K562 (cell line): Measurements from ENCODE around the gene BAD. TPM values are rescaled to one million over a fixed set of nuclear protein-coding genes. Genes with fewer than 3 reads are reported as not detected.

Experiments
- ADNP ChIP-seq: fragments of 200-800 bp; sonication (Bioruptor generic); IDR thresholded peaks from 2 replicates; pipeline ENCODE4 v1.6.1; 2016; ENCODE audit warnings: missing genetic modification characterization, missing compliant biosample characterization
- GABPA ChIP-seq: fragments of 200-800 bp; sonication (Bioruptor generic); conservative IDR thresholded peaks from 2 replicates; pipeline ENCODE4 v1.6.1; 2016; ENCODE audit warnings: low read depth, missing genetic modification characterization, missing compliant biosample characterization
- NEUROD1 ChIP-seq: fragments of 150-350 bp; IDR thresholded peaks from 2 replicates; pipeline ENCODE4 v1.6.1; 2014; ENCODE audit warnings: borderline replicate concordance, low read length, low read depth; ENCODE audit not compliant: partially characterized antibody
- NFIX ChIP-seq: fragments of 250-450 bp; sonication (Bioruptor Pico); IDR thresholded peaks from 2 replicates; pipeline ENCODE4 v1.4.0; 2020; ENCODE audit warnings: low read depth, mild to moderate bottlenecking, moderate library complexity
- RNF2 ChIP-seq: sonication (generic); IDR thresholded peaks from 2 replicates; pipeline ENCODE4 v1.6.1; 2016
- SLC30A9 ChIP-seq: fragments of 250-450 bp; sonication (Bioruptor Pico); IDR thresholded peaks from 2 replicates; pipeline ENCODE4 v1.8.0; 2022; ENCODE audit warnings: mild to moderate bottlenecking, moderate library complexity
- SMAD4 ChIP-seq: fragments of 250-450 bp; sonication (Bioruptor Pico); conservative IDR thresholded peaks from 2 replicates; pipeline ENCODE4 v1.8.0; 2021; ENCODE audit warnings: inconsistent platforms, mild to moderate bottlenecking, moderate library complexity
- THRAP3 ChIP-seq: fragments of 450-650 bp; IDR thresholded peaks from 2 replicates; pipeline ENCODE4 v1.6.1; 2016; ENCODE audit warnings: mild to moderate bottlenecking, inconsistent platforms, borderline replicate concordance
- ZFP30 ChIP-seq: fragments of 250-450 bp; sonication (Bioruptor Pico); IDR thresholded peaks from 2 replicates; pipeline ENCODE4 v1.8.0; 2022; ENCODE audit warnings: moderate library complexity, mild to moderate bottlenecking, inconsistent platforms, borderline replicate concordance
- ZFX ChIP-seq: sonication (generic); formaldehyde crosslinking; IDR thresholded peaks from 2 replicates; pipeline ENCODE4 v1.8.0; 2022; ENCODE audit warnings: mild to moderate bottlenecking, missing genetic modification reagents, moderate library complexity
- ZNF24 ChIP-seq: fragments of 450-650 bp; IDR thresholded peaks from 2 replicates; pipeline ENCODE4 v1.6.1; 2016
- polyA plus RNA-seq, 8 experiments: library from polyadenylated mRNA; depleted of rRNA in 4 of 8; stranded (reverse) in 5 of 8; unstranded in 3 of 8; fragments of >200 nt; fragmentation: Nextera tagmentation in 2 of 8; fragmentation: Illumina TruSeq in 1 of 8; extraction: Ambion mirVana in 2 of 8; extraction: Trizol in 1 of 8; gene quantifications; 2 replicates each; pipeline versions ENCODE4 v1.2.1 to v1.2.3, GENCODE V29; 2011 to 2014; ENCODE audit warnings: inconsistent platforms in 1 of 8, missing spikeins in 1 of 8
- total RNA-seq, 7 experiments: library from RNA; depleted of rRNA in 6 of 7; stranded (reverse); fragments of >200 nt in 6 of 7; fragmentation: Illumina TruSeq in 2 of 7; extraction: Trizol in 2 of 7; gene quantifications; 2 replicates each; pipeline versions ENCODE4 v1.2.1 to v1.2.3, GENCODE V29; 2011 to 2021; ENCODE audit warnings: low replicate concordance in 1 of 7
- TF ChIP-seq, protein P1 (sequence below): fragments of 150-350 bp; conservative IDR thresholded peaks from 2 replicates; pipeline ENCODE4 v1.6.1; 2014; ENCODE audit warnings: low read length
- TF ChIP-seq, protein P2 (sequence below), 3 experiments: fragments of 200-800 bp in 1 of 3; fragments of 250-450 bp in 1 of 3; fragments of 450-650 bp in 1 of 3; sonication (Bioruptor Pico) in 1 of 3; sonication (Bioruptor generic) in 1 of 3; formaldehyde crosslinking in 1 of 3; IDR thresholded peaks; 2 replicates each; pipeline versions ENCODE4 v1.6.1 to v1.8.0; 2016 to 2022; ENCODE audit warnings: mild to moderate bottlenecking in 2 of 3, missing genetic modification characterization in 2 of 3, missing compliant biosample characterization in 1 of 3, moderate library complexity in 1 of 3
- TF ChIP-seq, protein P3 (sequence below): fragments of 450-650 bp; IDR thresholded peaks from 2 replicates; pipeline ENCODE4 v1.6.1; 2017; ENCODE audit warnings: antibody characterized with exemption

BAD gene
- total and polyA plus RNA-seq, 9 of the 15 experiments (the other 6 are each of a cell fraction or from before 2014, with no cell fraction given) = 0.61 to 45.6 (median 11.8) TPM

DNA sequence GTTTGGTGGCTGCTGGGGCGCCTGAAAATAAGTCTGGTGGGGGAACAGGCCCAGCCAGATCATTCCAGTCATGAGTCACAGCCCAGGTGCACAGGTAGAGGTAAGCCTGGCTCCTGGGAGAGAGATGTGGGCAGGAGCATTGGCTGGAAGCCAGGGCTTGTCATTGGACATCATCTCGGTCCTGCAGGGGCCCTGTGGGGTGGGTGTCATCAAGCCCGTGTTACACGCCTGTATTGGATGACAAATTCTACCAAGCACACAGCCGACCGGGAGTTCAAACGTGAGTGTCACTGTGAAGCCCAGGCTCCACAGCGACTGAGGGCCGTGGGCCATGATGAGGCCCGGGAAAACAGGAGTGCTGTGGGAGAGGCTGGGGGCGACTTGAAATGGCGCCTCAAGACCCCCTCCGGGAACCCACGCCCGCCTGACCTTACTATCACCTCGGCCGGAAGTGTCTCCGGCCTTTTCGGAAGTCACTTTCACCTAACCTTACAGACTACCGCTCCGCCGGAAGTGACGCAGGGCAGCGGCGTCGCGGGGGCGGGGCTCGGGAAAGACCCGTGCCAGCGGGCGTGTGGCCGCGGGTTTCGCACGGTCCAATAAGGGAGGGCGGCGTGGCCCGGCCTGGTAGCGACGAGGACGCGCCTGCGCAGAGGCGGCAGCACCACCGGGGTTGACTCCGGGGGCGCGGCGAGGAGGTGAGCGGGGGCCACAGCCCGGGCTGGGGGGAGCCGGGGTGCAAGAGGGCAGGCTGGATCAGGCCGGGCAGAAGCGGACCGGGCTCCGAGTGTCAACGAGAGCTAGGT is 43.8 kb downstream of the BAD start, which contains the start of gene FKBP2 (continued):
- TF ChIP-seq, protein P1, sequence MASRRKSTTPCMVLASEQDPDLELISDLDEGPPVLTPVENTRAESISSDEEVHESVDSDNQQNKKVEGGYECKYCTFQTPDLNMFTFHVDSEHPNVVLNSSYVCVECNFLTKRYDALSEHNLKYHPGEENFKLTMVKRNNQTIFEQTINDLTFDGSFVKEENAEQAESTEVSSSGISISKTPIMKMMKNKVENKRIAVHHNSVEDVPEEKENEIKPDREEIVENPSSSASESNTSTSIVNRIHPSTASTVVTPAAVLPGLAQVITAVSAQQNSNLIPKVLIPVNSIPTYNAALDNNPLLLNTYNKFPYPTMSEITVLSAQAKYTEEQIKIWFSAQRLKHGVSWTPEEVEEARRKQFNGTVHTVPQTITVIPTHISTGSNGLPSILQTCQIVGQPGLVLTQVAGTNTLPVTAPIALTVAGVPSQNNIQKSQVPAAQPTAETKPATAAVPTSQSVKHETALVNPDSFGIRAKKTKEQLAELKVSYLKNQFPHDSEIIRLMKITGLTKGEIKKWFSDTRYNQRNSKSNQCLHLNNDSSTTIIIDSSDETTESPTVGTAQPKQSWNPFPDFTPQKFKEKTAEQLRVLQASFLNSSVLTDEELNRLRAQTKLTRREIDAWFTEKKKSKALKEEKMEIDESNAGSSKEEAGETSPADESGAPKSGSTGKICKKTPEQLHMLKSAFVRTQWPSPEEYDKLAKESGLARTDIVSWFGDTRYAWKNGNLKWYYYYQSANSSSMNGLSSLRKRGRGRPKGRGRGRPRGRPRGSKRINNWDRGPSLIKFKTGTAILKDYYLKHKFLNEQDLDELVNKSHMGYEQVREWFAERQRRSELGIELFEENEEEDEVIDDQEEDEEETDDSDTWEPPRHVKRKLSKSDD = no peak
- TF ChIP-seq SMAD4 (CRISPR knock-in tag) (peak; percentile 66), SLC30A9 (CRISPR knock-in tag) (no peak), GABPA (tag) (peak; percentile 99), RNF2 (no peak), ZFX (CRISPR knock-in tag) (peak; percentile 90), ZFP30 (no peak), NEUROD1 (peak; percentile 36), ZNF24 (no peak), NFIX (0 out of 2 replicates have a peak, but pooled peaks have one; percentile 1), ADNP (tag) (no peak), THRAP3 (no peak)
- TF ChIP-seq, protein P2, sequence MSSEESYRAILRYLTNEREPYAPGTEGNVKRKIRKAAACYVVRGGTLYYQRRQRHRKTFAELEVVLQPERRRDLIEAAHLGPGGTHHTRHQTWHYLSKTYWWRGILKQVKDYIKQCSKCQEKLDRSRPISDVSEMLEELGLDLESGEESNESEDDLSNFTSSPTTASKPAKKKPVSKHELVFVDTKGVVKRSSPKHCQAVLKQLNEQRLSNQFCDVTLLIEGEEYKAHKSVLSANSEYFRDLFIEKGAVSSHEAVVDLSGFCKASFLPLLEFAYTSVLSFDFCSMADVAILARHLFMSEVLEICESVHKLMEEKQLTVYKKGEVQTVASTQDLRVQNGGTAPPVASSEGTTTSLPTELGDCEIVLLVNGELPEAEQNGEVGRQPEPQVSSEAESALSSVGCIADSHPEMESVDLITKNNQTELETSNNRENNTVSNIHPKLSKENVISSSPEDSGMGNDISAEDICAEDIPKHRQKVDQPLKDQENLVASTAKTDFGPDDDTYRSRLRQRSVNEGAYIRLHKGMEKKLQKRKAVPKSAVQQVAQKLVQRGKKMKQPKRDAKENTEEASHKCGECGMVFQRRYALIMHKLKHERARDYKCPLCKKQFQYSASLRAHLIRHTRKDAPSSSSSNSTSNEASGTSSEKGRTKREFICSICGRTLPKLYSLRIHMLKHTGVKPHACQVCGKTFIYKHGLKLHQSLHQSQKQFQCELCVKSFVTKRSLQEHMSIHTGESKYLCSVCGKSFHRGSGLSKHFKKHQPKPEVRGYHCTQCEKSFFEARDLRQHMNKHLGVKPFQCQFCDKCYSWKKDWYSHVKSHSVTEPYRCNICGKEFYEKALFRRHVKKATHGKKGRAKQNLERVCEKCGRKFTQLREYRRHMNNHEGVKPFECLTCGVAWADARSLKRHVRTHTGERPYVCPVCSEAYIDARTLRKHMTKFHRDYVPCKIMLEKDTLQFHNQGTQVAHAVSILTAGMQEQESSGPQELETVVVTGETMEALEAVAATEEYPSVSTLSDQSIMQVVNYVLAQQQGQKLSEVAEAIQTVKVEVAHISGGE (CRISPR knock-in tag; IDR thresholded peaks at IDR 0.05) = peak in 2 of 3 experiments; percentile 39 to 83; a peak in 2 of 6 replicates
- TF ChIP-seq, protein P3, sequence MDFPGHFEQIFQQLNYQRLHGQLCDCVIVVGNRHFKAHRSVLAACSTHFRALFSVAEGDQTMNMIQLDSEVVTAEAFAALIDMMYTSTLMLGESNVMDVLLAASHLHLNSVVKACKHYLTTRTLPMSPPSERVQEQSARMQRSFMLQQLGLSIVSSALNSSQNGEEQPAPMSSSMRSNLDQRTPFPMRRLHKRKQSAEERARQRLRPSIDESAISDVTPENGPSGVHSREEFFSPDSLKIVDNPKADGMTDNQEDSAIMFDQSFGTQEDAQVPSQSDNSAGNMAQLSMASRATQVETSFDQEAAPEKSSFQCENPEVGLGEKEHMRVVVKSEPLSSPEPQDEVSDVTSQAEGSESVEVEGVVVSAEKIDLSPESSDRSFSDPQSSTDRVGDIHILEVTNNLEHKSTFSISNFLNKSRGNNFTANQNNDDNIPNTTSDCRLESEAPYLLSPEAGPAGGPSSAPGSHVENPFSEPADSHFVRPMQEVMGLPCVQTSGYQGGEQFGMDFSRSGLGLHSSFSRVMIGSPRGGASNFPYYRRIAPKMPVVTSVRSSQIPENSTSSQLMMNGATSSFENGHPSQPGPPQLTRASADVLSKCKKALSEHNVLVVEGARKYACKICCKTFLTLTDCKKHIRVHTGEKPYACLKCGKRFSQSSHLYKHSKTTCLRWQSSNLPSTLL = no peak
